GM12865 (cell line): Measurements from ENCODE around the gene TENM4.

ENCODE experiments used
- DNase-seq: peaks from one replicate; pipeline ENCODE4 v3.0.0; 2010; ENCODE audit warnings: low read depth
- H3K4me3 ChIP-seq: 2 replicates; pipeline ENCODE4 v1.5.1; 2011; ENCODE audit warnings: mild to moderate bottlenecking, low read depth, low read length, control low read depth
- CTCF ChIP-seq: IDR thresholded peaks from 2 replicates; pipeline ENCODE4 v1.5.1; 2011; ENCODE audit warnings: low read length, control low read depth, low read depth, inconsistent platforms; ENCODE audit not compliant: insufficient read depth; ENCODE audit errors: missing control alignments

Gene TENM4

GRCh38 chr11:78759071-78759470, 681.8 kb downstream of the TENM4 start:
- H3K4me3 ChIP-seq = no peak overlapping the region
- TF ChIP-seq CTCF = no peak
- DNase-seq = no peak

- DNase-seq = no peak
- TF ChIP-seq CTCF = no peak
- H3K4me3 ChIP-seq = no peak overlapping the region
These were observed 687.5 kb downstream of the TENM4 start for GRCh38 chr11:78753297-78753696.

- TF ChIP-seq CTCF = no peak
- no peak for DNase-seq
- no peak overlapping the region for H3K4me3 ChIP-seq
These were observed 688.3 kb downstream of the TENM4 start for GRCh38 chr11:78752494-78752893.

DNA sequence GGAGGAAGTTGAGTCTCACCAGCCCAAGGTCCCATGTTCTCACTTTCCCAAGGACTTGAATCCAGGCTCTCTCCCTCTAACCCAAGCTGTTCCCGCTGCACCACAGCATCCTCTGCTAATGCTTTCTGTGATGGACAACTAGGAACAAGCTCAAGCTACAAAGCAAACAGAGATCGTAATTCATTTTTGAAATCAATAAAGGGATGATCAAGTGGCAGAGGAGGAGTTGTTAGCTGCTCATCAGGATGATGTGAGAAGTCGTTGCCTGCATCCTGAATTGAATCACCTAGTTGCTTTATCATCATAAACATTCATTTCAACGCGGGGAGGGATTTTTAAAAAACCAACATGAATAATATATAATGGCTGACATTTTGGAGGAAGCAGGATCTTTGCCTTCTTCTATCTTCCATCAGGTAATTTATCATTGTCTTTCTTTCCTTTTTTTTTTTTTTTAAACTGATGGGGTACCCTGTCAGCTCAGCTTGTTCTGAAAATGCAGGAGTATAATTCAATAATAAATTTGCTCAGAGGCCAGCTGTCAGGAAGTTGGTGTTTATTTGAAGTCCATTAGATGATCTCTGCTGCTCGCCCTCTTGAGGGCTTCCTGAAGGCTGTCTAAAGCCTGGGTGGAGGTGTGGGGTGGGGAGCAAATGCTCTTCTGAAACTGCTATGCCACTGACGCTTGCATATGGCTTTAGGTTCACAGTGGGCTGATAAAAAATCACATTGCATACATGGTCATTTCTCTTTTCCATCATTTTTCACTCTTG, 691.7 kb downstream of the TENM4 start:
- no peak for TF ChIP-seq CTCF
- DNase-seq = no peak
- H3K4me3 ChIP-seq = no peak overlapping the region

GRCh38 chr11:78744949-78745348, 695.9 kb downstream of the TENM4 start:
- no peak for TF ChIP-seq CTCF
- H3K4me3 ChIP-seq = no peak overlapping the region
- DNase-seq = no peak

DNA sequence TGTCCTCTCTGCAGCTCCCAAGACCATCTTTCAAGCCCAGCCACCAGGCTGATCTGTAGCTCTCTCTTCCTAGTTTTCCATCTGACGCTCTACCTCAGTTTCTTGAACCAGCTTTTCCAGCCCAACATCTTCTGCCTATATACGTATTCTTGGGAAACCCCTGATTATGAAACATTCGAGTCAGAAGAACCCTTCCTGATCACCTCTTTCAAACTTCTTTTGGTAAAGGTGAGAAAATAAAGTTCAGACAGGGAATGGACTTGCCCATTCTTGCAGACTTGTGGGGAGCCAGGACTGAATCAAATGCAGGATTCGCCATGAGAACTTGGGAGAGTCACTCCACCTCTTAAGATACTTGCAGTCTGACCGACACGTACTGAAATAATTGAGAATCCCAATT, 696.6 kb downstream of the TENM4 start:
- no peak for TF ChIP-seq CTCF
- H3K4me3 ChIP-seq = no peak overlapping the region
- no peak for DNase-seq

DNA sequence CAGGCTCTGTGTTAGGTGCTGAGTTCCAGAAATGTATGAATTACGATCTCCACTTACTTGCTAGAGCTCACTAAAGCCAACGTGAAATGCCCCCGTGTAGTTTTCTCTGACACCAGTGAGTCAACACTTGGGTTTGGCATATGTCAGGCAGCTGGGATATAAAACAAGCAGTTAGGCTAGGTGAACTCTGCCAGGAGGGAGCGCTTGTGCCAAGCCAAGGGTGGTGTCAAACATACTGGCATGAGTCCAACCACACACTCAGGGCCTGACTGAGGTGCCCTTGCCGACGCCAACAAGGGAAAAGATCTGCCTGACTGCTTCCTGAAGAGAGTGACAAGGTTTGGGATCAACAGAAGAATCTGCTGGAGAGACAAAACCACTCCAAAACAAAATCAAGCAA, 698.4 kb downstream of the TENM4 start:
- no peak overlapping the region for H3K4me3 ChIP-seq
- TF ChIP-seq CTCF = no peak
- DNase-seq = no peak
